ENCODE results near the gene DIP2C. TPM values are rescaled to one million over a fixed set of nuclear protein-coding genes. Genes with fewer than 3 reads are reported as not detected.

DIP2C gene
- total RNA-seq, 8 experiments from 2014 or later, result 1.9 to 26.3 (median 19.8) TPM

DNA sequence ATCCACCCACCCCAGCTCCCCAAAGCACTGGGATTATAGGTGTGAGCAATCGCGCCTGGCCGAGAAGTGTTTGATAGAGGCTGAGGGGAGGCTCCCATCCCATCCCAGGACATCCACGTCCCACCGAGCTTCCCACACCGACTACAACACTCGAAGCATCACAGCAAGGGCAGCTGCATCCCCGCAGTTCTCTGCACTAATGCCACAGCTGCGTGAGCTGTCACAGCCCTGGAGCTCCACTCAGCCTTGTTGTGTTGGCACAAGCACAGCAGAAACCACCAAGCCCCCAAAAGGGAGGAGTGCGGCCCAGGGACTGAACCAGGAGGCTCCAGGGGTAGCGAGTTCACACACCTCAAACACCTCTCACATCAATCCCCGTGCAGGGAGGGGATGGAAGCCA is 121.6 kb downstream of the DIP2C start:
- in situ Hi-C loops (cut with MboI; ENCODE audit: low pct_unique_long_range_greater_than_20kb in 2 of 9, low sequenced_read_pairs in 9 of 9, unreplicated experiment in 9 of 9), result no loop called here
- 75 to 100% (median 100%) methylated on average over 1 to 5 of the region's 12 CpGs; no CpG with 5 or more reads in 5 of the 10 experiments for WGBS, 10 experiments
- ATAC-seq (replicated peaks in 6 of 8), result no peak

GRCh38 chr10:566241-566885 is 123.1 kb downstream of the DIP2C start:
- no peak for ATAC-seq (replicated peaks in 6 of 8)
- WGBS, 10 experiments, result 78 to 100% (median 92%) methylated on average over 2 to 14 of the region's 22 CpGs
- H3K4me1 ChIP-seq (replicated peaks in 1 of 2), result peaks cover 0 to 9% of the 10 kb centered on the region in 2 donors
- H3K27ac ChIP-seq, result no peak overlapping the region
- in situ Hi-C loops (cut with MboI; ENCODE audit: low pct_unique_long_range_greater_than_20kb in 2 of 9, low sequenced_read_pairs in 9 of 9, unreplicated experiment in 9 of 9), result no loop called here
- H3K4me3 ChIP-seq, result no peak overlapping the region

More for the DNA sequence above, 121.6 kb downstream of the DIP2C start:
- peaks cover 1 to 3% of the 10 kb centered on the region in 2 donors for H3K4me1 ChIP-seq (replicated peaks in 1 of 2)
- H3K4me3 ChIP-seq, result no peak overlapping the region
- no peak overlapping the region for H3K27ac ChIP-seq

DNA sequence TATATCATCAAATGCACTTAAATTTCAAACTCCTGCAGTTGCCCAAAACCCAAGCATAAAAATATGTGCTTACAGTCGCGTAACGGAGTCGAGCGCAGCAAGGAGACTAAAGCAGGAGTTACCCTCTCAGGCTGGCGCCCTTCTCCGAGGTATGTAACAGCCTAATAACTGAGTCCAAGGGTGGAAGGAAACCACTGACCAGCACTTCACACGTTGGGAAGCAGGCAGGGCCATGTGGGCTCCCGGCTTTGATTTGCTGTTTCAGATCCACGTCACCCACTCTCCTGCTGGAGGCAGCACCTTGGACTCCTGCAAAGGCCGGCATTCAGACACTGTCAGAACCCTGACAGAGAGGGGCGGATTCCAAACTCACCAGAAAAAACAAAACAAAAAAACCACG is 123.8 kb downstream of the DIP2C start:
- Histone ChIP-seq H3K4me3 (no peak overlapping the region), H3K4me1 (replicated peaks in 1 of 2) (peaks cover 0 to 16% of the 10 kb centered on the region in 2 donors), H3K27ac (no peak overlapping the region)
- ATAC-seq (replicated peaks in 6 of 8), result no peak
- WGBS, 10 experiments, result 78 to 100% (median 92%) methylated on average over 2 to 13 of the region's 13 CpGs; no CpG with 5 or more reads in 1 of the 10 experiments
- in situ Hi-C loops (cut with MboI; ENCODE audit: low pct_unique_long_range_greater_than_20kb in 2 of 9, low sequenced_read_pairs in 9 of 9, unreplicated experiment in 9 of 9), result no loop called here

GRCh38 chr10:565146-565545 is 124.3 kb downstream of the DIP2C start:
- H3K27ac ChIP-seq, result no peak overlapping the region
- in situ Hi-C loops (cut with MboI; ENCODE audit: low pct_unique_long_range_greater_than_20kb in 2 of 9, low sequenced_read_pairs in 9 of 9, unreplicated experiment in 9 of 9), result no loop called here
- no peak for ATAC-seq (replicated peaks in 6 of 8)
- WGBS, 10 experiments, result 60 to 100% (median 95%) methylated on average over 1 to 4 of the region's 5 CpGs; no CpG with 5 or more reads in 2 of the 10 experiments
- no peak overlapping the region for H3K4me3 ChIP-seq
- H3K4me1 ChIP-seq (replicated peaks in 1 of 2), result peaks cover 2 to 21% of the 10 kb centered on the region in 2 donors

DNA sequence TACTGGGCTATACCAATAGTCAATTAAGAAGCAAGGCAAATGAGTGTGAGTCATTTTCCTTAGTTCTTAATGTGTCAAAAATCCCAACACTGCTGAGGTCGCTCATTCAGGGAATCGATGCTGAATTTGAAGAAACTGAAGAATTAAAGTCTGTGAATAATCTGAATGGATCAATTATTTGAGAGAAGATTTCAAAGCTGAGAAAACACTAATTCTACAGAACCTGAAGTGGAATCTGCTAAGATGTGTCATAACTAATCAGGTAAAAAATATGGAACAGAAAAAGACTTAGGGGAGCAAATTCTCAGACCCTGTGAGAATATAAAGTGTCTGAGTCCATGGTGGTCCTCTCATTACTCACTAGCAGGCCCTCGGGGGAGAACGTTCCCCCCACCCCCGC is 125.6 kb downstream of the DIP2C start:
- in situ Hi-C loops (cut with MboI; ENCODE audit: low pct_unique_long_range_greater_than_20kb in 2 of 9, low sequenced_read_pairs in 9 of 9, unreplicated experiment in 9 of 9), result no loop called here
- ATAC-seq (replicated peaks in 6 of 8), result no peak
- Histone ChIP-seq H3K4me3 (no peak overlapping the region), H3K27ac (no peak overlapping the region), H3K4me1 (replicated peaks in 1 of 2) (peaks cover 7 to 26% of the 10 kb centered on the region in 2 donors)
- 85 to 100% (median 100%) methylated on average over 1 to 4 of the region's 5 CpGs; no CpG with 5 or more reads in 1 of the 10 experiments for WGBS, 10 experiments

- ATAC-seq (replicated peaks in 6 of 8), result no peak
- WGBS, 10 experiments, result 8 to 95% (median 81%) methylated on average over 2 to 4 of the region's 4 CpGs; no CpG with 5 or more reads in 2 of the 10 experiments
- in situ Hi-C loops (cut with MboI; ENCODE audit: low pct_unique_long_range_greater_than_20kb in 2 of 9, low sequenced_read_pairs in 9 of 9, unreplicated experiment in 9 of 9), result no loop called here
- Histone ChIP-seq H3K4me1 (replicated peaks in 1 of 2) (peaks cover 20 to 39% of the 10 kb centered on the region in 2 donors), H3K27ac (no peak overlapping the region), H3K4me3 (no peak overlapping the region)
These were observed 127.3 kb downstream of the DIP2C start for GRCh38 chr10:562142-562541.

GRCh38 chr10:561721-562120 is 127.7 kb downstream of the DIP2C start:
- in situ Hi-C loops (cut with MboI; ENCODE audit: low pct_unique_long_range_greater_than_20kb in 2 of 9, low sequenced_read_pairs in 9 of 9, unreplicated experiment in 9 of 9), result no loop called here
- Histone ChIP-seq H3K4me1 (replicated peaks in 1 of 2) (peaks cover 25 to 44% of the 10 kb centered on the region in 2 donors), H3K4me3 (no peak overlapping the region), H3K27ac (no peak overlapping the region)
- WGBS, 10 experiments, result 68 to 96% (median 87%) methylated on average over 4 to 11 of the region's 12 CpGs; no CpG with 5 or more reads in 3 of the 10 experiments
- ATAC-seq (replicated peaks in 6 of 8), result no peak

DNA sequence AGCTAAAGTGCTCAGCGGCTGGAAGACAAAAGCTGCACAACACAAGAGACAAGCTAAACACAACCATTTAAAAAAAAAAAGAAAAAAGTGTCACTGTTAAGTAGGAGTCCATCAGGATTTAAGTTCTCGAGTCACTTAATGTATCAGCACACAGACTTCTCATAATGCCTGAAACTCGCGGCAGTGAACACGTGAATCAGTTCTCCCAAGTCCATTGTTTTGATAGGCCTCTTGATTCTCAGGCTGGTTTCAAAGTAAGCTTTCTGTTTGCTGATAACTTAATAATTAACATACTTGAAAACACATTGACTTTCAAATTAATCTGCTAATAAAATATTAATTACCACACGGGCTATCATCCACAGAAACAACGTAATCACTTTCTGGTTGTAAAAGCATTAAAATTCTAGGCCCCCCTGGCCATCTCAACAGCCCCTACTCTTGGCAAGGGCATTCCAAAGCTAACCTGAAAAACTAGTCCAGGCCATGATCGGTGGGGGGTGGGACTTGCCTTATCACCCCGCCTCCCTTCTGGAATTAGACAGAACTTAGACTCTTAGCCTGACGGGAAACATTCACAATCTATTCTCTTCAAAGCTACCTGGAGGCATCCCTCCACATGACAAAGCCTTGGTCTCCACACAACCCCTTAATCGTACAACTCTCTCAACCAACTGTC is 129.0 kb downstream of the DIP2C start:
- ATAC-seq (replicated peaks in 6 of 8), result no peak
- Histone ChIP-seq H3K4me3 (no peak overlapping the region), H3K4me1 (replicated peaks in 1 of 2) (peaks cover 29 to 48% of the 10 kb centered on the region in 2 donors), H3K27ac (no peak overlapping the region)
- in situ Hi-C loops (cut with MboI; ENCODE audit: low pct_unique_long_range_greater_than_20kb in 2 of 9, low sequenced_read_pairs in 9 of 9, unreplicated experiment in 9 of 9), result no loop called here
- 63 to 96% (median 80%) methylated on average over 2 to 9 of the region's 11 CpGs for WGBS, 10 experiments

GRCh38 chr10:559767-560047 is 129.8 kb downstream of the DIP2C start:
- Histone ChIP-seq H3K4me1 (replicated peaks in 1 of 2) (peaks cover 29 to 48% of the 10 kb centered on the region in 2 donors), H3K27ac (no peak overlapping the region), H3K4me3 (no peak overlapping the region)
- in situ Hi-C loops (cut with MboI; ENCODE audit: low pct_unique_long_range_greater_than_20kb in 2 of 9, low sequenced_read_pairs in 9 of 9, unreplicated experiment in 9 of 9), result no loop called here
- ATAC-seq (replicated peaks in 6 of 8), result no peak
- WGBS, 10 experiments, result 86% methylated on average over 2 of the region's 8 CpGs; no CpG with 5 or more reads in 9 of the 10 experiments

DNA sequence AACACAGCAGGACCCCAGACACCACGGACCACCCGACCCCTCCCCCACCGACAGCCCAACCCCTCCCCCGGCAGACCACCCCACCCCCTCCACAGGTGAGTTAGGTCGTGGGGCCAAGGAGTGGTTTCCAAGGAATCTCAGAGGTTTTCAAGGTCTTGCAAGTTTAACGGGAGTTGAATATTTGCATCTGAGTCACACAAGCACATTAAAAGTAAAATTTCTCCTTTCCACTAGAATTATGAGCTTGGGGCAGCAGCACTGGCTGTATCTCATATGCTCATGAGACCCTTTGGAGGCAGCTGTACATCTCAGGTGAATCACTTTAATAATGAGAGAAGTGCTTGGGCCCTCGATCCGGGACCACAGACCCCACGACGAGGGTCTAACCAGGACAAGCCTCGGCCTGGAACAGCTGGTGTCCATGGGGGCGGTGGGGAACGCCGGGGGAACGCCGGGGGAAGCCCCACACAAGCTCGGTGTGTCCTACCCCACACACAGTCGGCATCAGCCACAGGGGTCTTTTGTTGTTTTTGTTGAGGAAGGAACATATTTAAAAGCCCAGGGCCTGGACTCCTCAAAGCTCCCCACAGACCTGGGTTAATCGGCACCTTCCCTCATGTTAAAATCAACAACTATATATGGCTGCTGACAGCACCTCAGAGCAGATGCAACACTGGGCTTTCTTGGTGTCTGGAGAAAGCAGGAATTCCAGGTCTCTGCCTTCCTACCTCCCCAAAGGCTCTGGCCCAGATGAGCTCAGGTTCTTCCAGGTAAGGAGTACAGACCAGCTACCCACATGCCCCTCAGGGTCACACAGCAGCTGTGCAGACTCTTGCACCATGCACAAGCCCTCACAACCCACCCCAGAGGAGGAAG is 130.3 kb downstream of the DIP2C start:
- 58% methylated on average over 2 of the region's 19 CpGs; no CpG with 5 or more reads in 9 of the 10 experiments for whole genome bisulfite sequencing, 10 experiments
- in situ Hi-C loops (cut with MboI; ENCODE audit: low pct_unique_long_range_greater_than_20kb in 2 of 9, low sequenced_read_pairs in 9 of 9, unreplicated experiment in 9 of 9), result no loop called here
- Histone ChIP-seq H3K27ac (no peak overlapping the region), H3K4me1 (replicated peaks in 1 of 2) (peaks cover 29 to 48% of the 10 kb centered on the region in 2 donors), H3K4me3 (no peak overlapping the region)
- no peak for ATAC-seq (replicated peaks in 6 of 8)

DNA sequence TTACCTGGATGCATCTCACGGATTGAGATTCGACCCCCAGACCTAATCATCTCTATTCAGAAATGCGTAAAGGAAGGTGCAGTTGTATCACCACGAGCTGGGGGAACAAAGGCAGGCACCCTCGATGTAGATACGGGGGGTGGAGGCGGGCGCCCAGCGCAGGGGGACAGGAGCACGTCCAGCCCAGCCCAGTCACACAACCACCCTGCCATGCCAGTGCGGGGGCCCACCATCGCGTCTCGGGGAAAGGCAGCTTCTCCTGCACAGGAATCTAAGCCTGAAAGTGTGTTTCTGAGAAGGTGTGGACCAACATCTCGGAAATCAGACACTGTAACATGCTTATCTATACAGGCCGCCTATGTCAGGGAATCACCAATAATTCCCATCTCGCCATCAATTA is 131.1 kb downstream of the DIP2C start:
- in situ Hi-C loops (cut with MboI; ENCODE audit: low pct_unique_long_range_greater_than_20kb in 2 of 9, low sequenced_read_pairs in 9 of 9, unreplicated experiment in 9 of 9), result no loop called here
- 75 to 80% (median 78%) methylated on average over 3 to 9 of the region's 17 CpGs; no CpG with 5 or more reads in 7 of the 10 experiments for WGBS, 10 experiments

GRCh38 chr10:557792-558328 is 131.6 kb downstream of the DIP2C start:
- peak overlapping the region in 1 of 2 donors; percentile 18 for H3K27ac ChIP-seq
- peak; percentile 24 to 93 (median 74) for ATAC-seq (replicated peaks in 6 of 8)
- H3K4me1 ChIP-seq (replicated peaks in 1 of 2), result peaks cover 29 to 46% of the 10 kb centered on the region in 2 donors
- H3K4me3 ChIP-seq, result no peak overlapping the region
- in situ Hi-C loops (cut with MboI; ENCODE audit: low pct_unique_long_range_greater_than_20kb in 2 of 9, low sequenced_read_pairs in 9 of 9, unreplicated experiment in 9 of 9), result no loop called here
- WGBS, 10 experiments, result 80 to 100% (median 89%) methylated on average over 1 to 4 of the region's 10 CpGs; no CpG with 5 or more reads in 6 of the 10 experiments

More for the DNA sequence above, 131.1 kb downstream of the DIP2C start:
- H3K27ac ChIP-seq, result peak overlapping the region; percentile 5 to 18
- peaks cover 29 to 48% of the 10 kb centered on the region in 2 donors for H3K4me1 ChIP-seq (replicated peaks in 1 of 2)
- peak in 3 of 8 experiments; percentile 2 to 7 (median 6) for ATAC-seq (replicated peaks in 6 of 8)
- H3K4me3 ChIP-seq, result no peak overlapping the region

Data from motor neuron (in vitro differentiated cells).